Measurements from ENCODE around the gene MMP24.
"Not testable (repeated sequence)": the region's sequence is repeated elsewhere in the genome, so short reads cannot be mapped to it uniquely, and the experiment has no call there.

Gene MMP24

GRCh38 chr20:35254448-35254999, 28.0 kb downstream of the MMP24 start:
- Histone ChIP-seq H3K4me2 (no peak overlapping the region), H3K36me3 (peaks cover 3% of the 10 kb centered on the region; the same call in 1 of the 2 replicates), H3K4me1 (peaks cover 35% of the 10 kb centered on the region), H3K27me3 (no peaks in the 10 kb centered on the region), H3K27ac (no peak overlapping the region), H3K9me3 (no peaks in the 10 kb centered on the region), H3K4me3 (no peak overlapping the region), H4K20me1 (peaks cover 15% of the 10 kb centered on the region; the same call in 1 of the 2 replicates), H3K9ac (no peak overlapping the region)
- TF ChIP-seq Cebpa-rat (IDR thresholded peaks at IDR 0.05): no peak

DNA sequence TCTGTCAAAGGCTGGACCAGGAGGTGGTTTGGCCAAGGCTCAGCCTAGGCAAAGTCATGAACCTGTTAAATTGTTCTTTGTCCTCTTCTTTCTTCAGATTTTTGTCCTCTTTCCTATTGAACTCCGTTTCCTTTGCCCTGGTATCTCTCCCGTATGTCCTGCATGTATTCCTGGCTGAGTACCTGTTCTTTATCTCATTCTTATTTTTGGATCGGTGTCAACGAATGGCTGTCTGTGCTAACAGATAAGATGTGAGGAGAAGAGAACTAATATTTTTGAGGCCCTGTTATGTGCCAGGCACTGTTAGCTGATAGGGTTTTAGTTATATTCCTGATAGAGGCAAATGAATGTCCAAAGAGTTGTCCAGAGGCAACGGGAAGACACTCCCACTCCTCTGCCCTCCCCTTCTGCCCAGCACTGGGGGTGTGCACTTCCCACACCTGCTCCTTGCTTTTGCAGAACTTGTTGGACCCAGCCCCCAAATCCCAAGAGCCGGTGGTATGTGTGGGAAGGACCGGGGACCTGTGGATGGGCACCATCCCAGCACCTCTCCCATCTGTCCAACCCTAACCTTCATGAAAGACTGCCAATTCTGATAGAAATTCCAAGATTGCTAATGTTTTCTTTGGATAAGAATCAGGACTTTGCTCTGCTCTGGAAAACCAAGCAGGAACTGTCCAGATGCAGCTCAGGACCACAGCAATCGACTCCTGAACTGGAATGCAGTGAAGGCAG, 30.9 kb downstream of the MMP24 start:
- peaks cover 25% of the 10 kb centered on the region; the same call in 1 of the 2 replicates for H4K20me1 ChIP-seq
- peaks cover 11% of the 10 kb centered on the region for H3K4me1 ChIP-seq
- H3K9me3 ChIP-seq: no peaks in the 10 kb centered on the region
- TF ChIP-seq Cebpa-rat (IDR thresholded peaks at IDR 0.05): no peak
- H3K36me3 ChIP-seq: peaks cover 19% of the 10 kb centered on the region; the same call in 1 of the 2 replicates
- no peak overlapping the region for H3K4me2 ChIP-seq
- no peaks in the 10 kb centered on the region for H3K27me3 ChIP-seq
- no peak overlapping the region for H3K27ac ChIP-seq
- no peak overlapping the region for H3K4me3 ChIP-seq
- H3K9ac ChIP-seq: no peak overlapping the region

DNA sequence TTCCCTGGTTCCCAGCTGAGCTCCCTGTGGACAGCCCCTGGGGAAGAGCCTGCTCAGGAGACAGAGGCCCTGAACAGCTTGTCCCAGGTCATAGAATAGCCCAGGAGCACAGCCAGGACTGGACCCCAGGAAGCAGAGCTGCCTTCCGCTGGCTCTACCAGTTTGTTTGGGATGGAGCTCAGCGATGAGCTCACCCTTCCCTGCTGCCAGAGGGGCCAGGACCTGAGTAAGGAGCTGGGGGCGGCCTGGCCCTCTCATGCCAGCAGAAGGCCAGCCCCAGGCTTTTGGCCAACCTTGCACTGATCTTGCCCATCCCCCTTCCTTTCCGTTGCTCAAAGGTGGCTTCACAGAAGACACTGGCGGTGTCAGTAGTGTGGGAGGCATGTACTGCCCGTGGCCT, 33.9 kb downstream of the MMP24 start:
- Histone ChIP-seq H3K36me3 (peaks cover 25% of the 10 kb centered on the region; the same call in 1 of the 2 replicates), H3K9ac (no peak overlapping the region), H3K4me2 (no peak overlapping the region), H3K9me3 (no peaks in the 10 kb centered on the region), H3K4me3 (no peak overlapping the region), H3K27me3 (no peaks in the 10 kb centered on the region), H3K4me1 (no peaks in the 10 kb centered on the region), H4K20me1 (peaks cover 23% of the 10 kb centered on the region; the same call in 1 of the 2 replicates), H3K27ac (no peak overlapping the region)
- no peak for TF ChIP-seq Cebpa-rat (IDR thresholded peaks at IDR 0.05)

- Histone ChIP-seq H4K20me1 (peaks cover 33% of the 10 kb centered on the region; the same call in 1 of the 2 replicates), H3K36me3 (peaks cover 36% of the 10 kb centered on the region)
- H3K4me3 ChIP-seq, H3K4me1 ChIP-seq, H3K9ac ChIP-seq, H3K27me3 ChIP-seq, H3K9me3 ChIP-seq, H3K4me2 ChIP-seq, H3K27ac ChIP-seq: not testable (repeated sequence)
These were observed 35.8 kb downstream of the MMP24 start for GRCh38 chr20:35262321-35262720.

- Histone ChIP-seq H4K20me1 (peaks cover 38% of the 10 kb centered on the region; the same call in 1 of the 2 replicates), H3K36me3 (peaks cover 43% of the 10 kb centered on the region)
- not testable (repeated sequence) for H3K4me3 ChIP-seq, H3K27me3 ChIP-seq, H3K27ac ChIP-seq, H3K4me2 ChIP-seq, H3K9ac ChIP-seq, H3K4me1 ChIP-seq, H3K9me3 ChIP-seq
These were observed 36.4 kb downstream of the MMP24 start for GRCh38 chr20:35262731-35263531.

GRCh38 chr20:35263532-35264341, 37.2 kb downstream of the MMP24 start:
- H3K9me3 ChIP-seq: no peaks in the 10 kb centered on the region
- H3K27me3 ChIP-seq: no peaks in the 10 kb centered on the region
- no peak overlapping the region for H3K4me2 ChIP-seq
- H3K9ac ChIP-seq: no peak overlapping the region
- H4K20me1 ChIP-seq: peaks cover 45% of the 10 kb centered on the region; the same call in 1 of the 2 replicates
- no peaks in the 10 kb centered on the region for H3K4me1 ChIP-seq
- peaks cover 47% of the 10 kb centered on the region for H3K36me3 ChIP-seq
- no peak for TF ChIP-seq Cebpa-rat (IDR thresholded peaks at IDR 0.05)
- H3K4me3 ChIP-seq: no peak overlapping the region
- H3K27ac ChIP-seq: no peak overlapping the region

GRCh38 chr20:35264755-35265154, 38.3 kb downstream of the MMP24 start:
- TF ChIP-seq Cebpa-rat (IDR thresholded peaks at IDR 0.05): no peak
- H3K4me1 ChIP-seq: no peaks in the 10 kb centered on the region
- H3K4me2 ChIP-seq: no peak overlapping the region
- no peak overlapping the region for H3K9ac ChIP-seq
- H3K27ac ChIP-seq: no peak overlapping the region
- peaks cover 47% of the 10 kb centered on the region; the same call in 1 of the 2 replicates for H4K20me1 ChIP-seq
- no peaks in the 10 kb centered on the region for H3K9me3 ChIP-seq
- H3K4me3 ChIP-seq: no peak overlapping the region
- H3K27me3 ChIP-seq: no peaks in the 10 kb centered on the region
- peaks cover 52% of the 10 kb centered on the region for H3K36me3 ChIP-seq

GRCh38 chr20:35267092-35267491, 40.6 kb downstream of the MMP24 start:
- no peak overlapping the region for H3K4me3 ChIP-seq

DNA sequence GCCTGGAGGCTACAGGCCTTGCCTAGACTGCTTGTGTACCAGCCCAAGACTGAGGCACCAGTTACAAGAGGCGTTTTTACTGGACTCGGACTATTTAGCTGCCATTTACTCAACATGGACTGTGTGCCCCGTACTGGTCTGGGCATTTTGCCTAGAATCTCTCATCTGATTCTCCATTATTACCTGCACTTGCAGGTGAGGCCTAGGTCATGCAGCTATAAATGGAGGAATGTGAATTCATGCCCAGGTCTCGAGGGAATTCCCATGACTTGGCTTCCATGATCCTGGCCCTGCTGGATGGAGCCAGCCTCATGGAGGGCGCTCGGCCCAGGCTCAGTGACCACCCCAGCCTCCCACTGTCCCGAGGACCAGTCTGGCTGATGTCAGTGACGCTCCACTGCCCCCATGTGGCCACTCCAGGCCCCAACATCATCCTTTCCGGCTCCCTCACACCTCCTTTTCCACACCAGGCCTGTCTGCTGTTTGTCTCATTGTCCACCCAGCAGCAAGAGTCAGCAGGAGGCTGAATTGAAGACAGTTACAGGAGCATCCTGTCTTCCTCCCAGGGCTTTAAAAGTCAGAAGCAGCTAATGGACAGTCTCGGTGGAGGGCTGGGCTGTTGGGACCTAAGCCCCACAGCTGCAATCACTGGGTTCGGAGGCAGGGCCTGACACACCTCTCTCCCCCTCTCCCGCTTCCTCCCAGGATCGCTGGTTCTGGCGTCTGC, 42.7 kb downstream of the MMP24 start:
- no peak overlapping the region for H3K27ac ChIP-seq

More at GRCh38 chr20:35267092-35267491, 40.6 kb downstream of the MMP24 start:
- Histone ChIP-seq H3K4me2 (no peak overlapping the region), H3K27me3 (no peaks in the 10 kb centered on the region), H3K4me1 (0 out of 2 replicates have a peak, but pooled peaks cover 14% of the 10 kb centered on the region), H3K9ac (no peak overlapping the region), H3K36me3 (peaks cover 57% of the 10 kb centered on the region), H3K27ac (no peak overlapping the region), H4K20me1 (peaks cover 31% of the 10 kb centered on the region; the same call in 1 of the 2 replicates), H3K9me3 (no peaks in the 10 kb centered on the region)
- no peak for TF ChIP-seq Cebpa-rat (IDR thresholded peaks at IDR 0.05)

More for the DNA sequence above, 42.7 kb downstream of the MMP24 start:
- Histone ChIP-seq H3K4me3 (no peak overlapping the region), H4K20me1 (peaks cover 41% of the 10 kb centered on the region; the same call in 1 of the 2 replicates), H3K36me3 (peaks cover 58% of the 10 kb centered on the region), H3K9ac (no peak overlapping the region), H3K4me2 (no peak overlapping the region), H3K27me3 (no peaks in the 10 kb centered on the region), H3K4me1 (0 out of 2 replicates have a peak, but pooled peaks cover 14% of the 10 kb centered on the region), H3K9me3 (no peaks in the 10 kb centered on the region)
- TF ChIP-seq Cebpa-rat (IDR thresholded peaks at IDR 0.05): no peak
